ENCODE data around the gene GRIK3. TPM values are rescaled to one million over a fixed set of nuclear protein-coding genes. Genes with fewer than 3 reads are reported as not detected.

The GRIK3 gene
- polyA plus RNA-seq, 1 donor (not counting 4 experiments of a cell fraction or from before 2014, with no cell fraction given) = not detected

DNA sequence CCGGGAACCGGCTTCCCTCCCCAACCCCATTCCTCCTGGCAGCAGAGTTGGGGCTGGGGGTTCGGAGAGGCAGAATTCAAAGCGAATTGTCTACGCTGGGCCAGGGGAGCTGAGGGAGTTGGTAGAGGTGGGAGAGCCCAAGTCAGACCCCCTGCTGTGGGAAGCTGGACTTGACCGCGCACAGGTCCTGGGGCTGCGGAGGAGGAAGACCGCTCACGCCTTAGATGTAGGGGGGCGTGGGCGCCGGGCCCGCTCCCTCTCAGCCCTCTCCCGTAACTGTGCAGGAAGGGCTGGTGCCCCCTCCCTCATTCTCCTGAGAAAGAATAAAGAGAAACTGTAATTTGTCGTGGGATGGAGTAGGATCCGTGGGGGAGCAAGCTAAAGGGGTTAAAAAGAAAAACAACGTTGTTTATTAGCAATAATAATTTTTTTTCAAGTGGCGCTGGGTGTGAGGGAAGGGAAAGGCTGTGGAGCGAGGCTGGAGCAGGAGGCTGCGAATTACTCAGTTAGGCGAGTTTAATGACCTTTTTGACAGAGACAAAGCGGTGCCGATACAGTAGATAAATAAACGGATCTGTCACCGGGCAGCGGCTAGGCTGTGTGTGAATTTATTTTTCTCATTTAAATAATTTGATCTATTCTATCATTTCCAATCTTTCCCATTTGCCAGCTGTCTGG is 838 bp upstream of the GRIK3 start:
- Histone ChIP-seq H3K79me2 (ENCODE audit: control insufficient read depth, insufficient read depth, low read length) (no peaks in the 10 kb centered on the region), H4K20me1 (ENCODE audit: control insufficient read depth, extremely low read depth, insufficient read depth, low read length) (no peaks in the 10 kb centered on the region), H3K9me3 (ENCODE audit: control insufficient read depth, low read depth, low read length) (no peaks in the 10 kb centered on the region), H3K4me2 (ENCODE audit: control insufficient read depth, extremely low read depth, insufficient read depth, low read depth, low read length) (no peak overlapping the region), H3K27me3 (ENCODE audit: control insufficient read depth, extremely low read depth, insufficient read depth, low read length) (peaks cover 78% of the 10 kb centered on the region), H3K36me3 (ENCODE audit: control insufficient read depth in 2 of 2, extremely low read depth in 1 of 2, insufficient read depth in 2 of 2, low read length in 2 of 2) (no peaks in the 10 kb centered on the region), H2AFZ (ENCODE audit: control insufficient read depth, low read length) (no peak overlapping the region), H3K27ac (ENCODE audit: control insufficient read depth, insufficient read depth, low read length) (no peak overlapping the region), H3K4me1 (ENCODE audit: control insufficient read depth, extremely low read depth, insufficient read depth, low read length) (no peaks in the 10 kb centered on the region), H3K9ac (ENCODE audit: control insufficient read depth, extremely low read depth, insufficient read depth, low read length) (no peak overlapping the region), H3K4me3 (ENCODE audit: control insufficient read depth in 2 of 3, extremely low read depth in 1 of 3, insufficient read depth in 2 of 3, low read depth in 1 of 3, low read length in 3 of 3) (no peak overlapping the region), H3K9me1 (ENCODE audit: control insufficient read depth, extremely low read depth, insufficient read depth, low read length) (no peaks in the 10 kb centered on the region)
- TF ChIP-seq, protein P1, sequence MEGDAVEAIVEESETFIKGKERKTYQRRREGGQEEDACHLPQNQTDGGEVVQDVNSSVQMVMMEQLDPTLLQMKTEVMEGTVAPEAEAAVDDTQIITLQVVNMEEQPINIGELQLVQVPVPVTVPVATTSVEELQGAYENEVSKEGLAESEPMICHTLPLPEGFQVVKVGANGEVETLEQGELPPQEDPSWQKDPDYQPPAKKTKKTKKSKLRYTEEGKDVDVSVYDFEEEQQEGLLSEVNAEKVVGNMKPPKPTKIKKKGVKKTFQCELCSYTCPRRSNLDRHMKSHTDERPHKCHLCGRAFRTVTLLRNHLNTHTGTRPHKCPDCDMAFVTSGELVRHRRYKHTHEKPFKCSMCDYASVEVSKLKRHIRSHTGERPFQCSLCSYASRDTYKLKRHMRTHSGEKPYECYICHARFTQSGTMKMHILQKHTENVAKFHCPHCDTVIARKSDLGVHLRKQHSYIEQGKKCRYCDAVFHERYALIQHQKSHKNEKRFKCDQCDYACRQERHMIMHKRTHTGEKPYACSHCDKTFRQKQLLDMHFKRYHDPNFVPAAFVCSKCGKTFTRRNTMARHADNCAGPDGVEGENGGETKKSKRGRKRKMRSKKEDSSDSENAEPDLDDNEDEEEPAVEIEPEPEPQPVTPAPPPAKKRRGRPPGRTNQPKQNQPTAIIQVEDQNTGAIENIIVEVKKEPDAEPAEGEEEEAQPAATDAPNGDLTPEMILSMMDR (optimal IDR thresholded peaks at IDR 0.05 in 1 of 3, IDR thresholded peaks at IDR 0.05 in 1 of 3, conservative IDR thresholded peaks at IDR 0.05 in 1 of 3; ENCODE audit: extremely low read depth in 1 of 3, insufficient read depth in 2 of 3, low read length in 3 of 3) = no peak
- peak; percentile 78 for TF ChIP-seq EZH2 (IDR thresholded peaks at IDR 0.05; ENCODE audit: low read length)
- dilution Hi-C loops (cut with MboI; ENCODE audit: extremely low pct_ligation_motif_present, low sequenced_read_pairs) = no loop called here
- FAIRE-seq (no peak), DNase-seq (ENCODE audit: low read depth, low spot score) (no peak)

DNA sequence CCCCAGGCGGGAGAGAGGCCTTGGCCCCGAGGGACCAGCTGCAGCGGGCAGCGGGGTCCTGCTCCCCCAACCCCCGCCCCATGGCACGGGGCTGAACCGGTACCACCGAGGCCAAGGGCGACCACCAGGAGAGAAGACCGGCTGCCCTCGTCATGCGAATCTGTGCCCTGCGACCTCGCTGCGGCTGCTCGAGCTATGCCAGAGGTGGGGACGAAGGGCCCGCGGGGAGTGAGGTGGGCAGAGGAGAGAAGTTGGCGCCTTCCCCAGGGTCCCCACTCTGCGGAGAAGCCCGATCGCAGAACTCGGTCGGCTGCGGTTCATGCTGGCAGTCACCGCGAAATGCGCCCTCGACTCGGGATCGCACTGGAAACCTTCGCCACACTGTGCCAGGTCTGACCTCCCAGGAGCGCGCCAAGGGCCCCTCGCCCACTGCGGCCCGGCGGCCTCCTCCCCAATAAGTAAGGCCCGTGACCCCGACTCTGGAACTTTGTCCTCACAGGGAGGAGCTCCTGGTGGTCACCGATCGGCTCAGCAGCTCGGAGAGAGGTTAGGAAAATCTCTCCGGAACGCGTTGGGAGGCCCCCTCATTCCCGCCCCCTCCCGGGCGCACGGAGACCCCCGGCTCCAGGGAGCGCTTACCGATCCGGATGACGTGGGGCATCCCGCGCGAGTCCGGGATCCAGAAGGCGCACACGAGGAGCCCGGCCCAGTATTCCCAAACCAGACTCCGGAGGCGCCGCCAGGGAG is 787 bp downstream of the GRIK3 start:
- no peaks in the 10 kb centered on the region for H3K36me3 ChIP-seq (ENCODE audit: control insufficient read depth in 2 of 2, extremely low read depth in 1 of 2, insufficient read depth in 2 of 2, low read length in 2 of 2)
- no peaks in the 10 kb centered on the region for H3K4me1 ChIP-seq (ENCODE audit: control insufficient read depth, extremely low read depth, insufficient read depth, low read length)
- no peaks in the 10 kb centered on the region for H3K9me1 ChIP-seq (ENCODE audit: control insufficient read depth, extremely low read depth, insufficient read depth, low read length)
- FAIRE-seq (no peak), DNase-seq (ENCODE audit: low read depth, low spot score) (no peak)
- no peaks in the 10 kb centered on the region for H4K20me1 ChIP-seq (ENCODE audit: control insufficient read depth, extremely low read depth, insufficient read depth, low read length)
- H3K4me2 ChIP-seq (ENCODE audit: control insufficient read depth, extremely low read depth, insufficient read depth, low read depth, low read length) = no peak overlapping the region
- peak; percentile 97 for TF ChIP-seq EZH2 (IDR thresholded peaks at IDR 0.05; ENCODE audit: low read length)
- TF ChIP-seq, protein P1 (optimal IDR thresholded peaks at IDR 0.05 in 1 of 3, IDR thresholded peaks at IDR 0.05 in 1 of 3, conservative IDR thresholded peaks at IDR 0.05 in 1 of 3; ENCODE audit: extremely low read depth in 1 of 3, insufficient read depth in 2 of 3, low read length in 3 of 3) = no peak
- H3K9me3 ChIP-seq (ENCODE audit: control insufficient read depth, low read depth, low read length) = no peaks in the 10 kb centered on the region
- H3K27ac ChIP-seq (ENCODE audit: control insufficient read depth, insufficient read depth, low read length) = no peak overlapping the region
- no peak overlapping the region for H3K9ac ChIP-seq (ENCODE audit: control insufficient read depth, extremely low read depth, insufficient read depth, low read length)
- H3K79me2 ChIP-seq (ENCODE audit: control insufficient read depth, insufficient read depth, low read length) = no peaks in the 10 kb centered on the region
- dilution Hi-C loops (cut with MboI; ENCODE audit: extremely low pct_ligation_motif_present, low sequenced_read_pairs) = no loop called here
- peaks cover 82% of the 10 kb centered on the region for H3K27me3 ChIP-seq (ENCODE audit: control insufficient read depth, extremely low read depth, insufficient read depth, low read length)
- no peak overlapping the region for H3K4me3 ChIP-seq (ENCODE audit: control insufficient read depth in 2 of 3, extremely low read depth in 1 of 3, insufficient read depth in 2 of 3, low read depth in 1 of 3, low read length in 3 of 3)
- H2AFZ ChIP-seq (ENCODE audit: control insufficient read depth, low read length) = no peak overlapping the region
